K562 (cell line): Measurements from ENCODE around the gene UNC13A.

Experiments used
- CHD1 ChIP-seq: fragments of 200-600 bp; sonication (generic); IDR thresholded peaks from one replicate; pipeline ENCODE4 v1.6.1; 2012; ENCODE audit warnings: mild to moderate bottlenecking, moderate library complexity, low read length, inconsistent platforms
- CREB1 ChIP-seq, 2 experiments: sonication (generic) in 1 of 2; formaldehyde crosslinking in 1 of 2; IDR thresholded peaks; 2 replicates each; pipeline versions ENCODE4 v1.6.1 to v1.8.0; 2012 to 2022; ENCODE audit warnings: inconsistent platforms in 1 of 2, mild to moderate bottlenecking in 1 of 2, missing genetic modification reagents in 1 of 2, moderate library complexity in 1 of 2
- CTCF ChIP-seq, 3 experiments: IDR thresholded peaks in 2 of 3; conservative IDR thresholded peaks in 1 of 3; 2 replicates each; pipeline ENCODE4 v1.5.1; 2011 to 2012; ENCODE audit warnings: low read length in 3 of 3, mild to moderate bottlenecking in 3 of 3, control low read depth in 2 of 3, improper control_type of control experiment in 1 of 3, inconsistent platforms in 1 of 3, low read depth in 1 of 3, mixed read lengths in 1 of 3, moderate library complexity in 1 of 3; ENCODE audit not compliant: insufficient read depth in 2 of 3
- DMBX1 ChIP-seq: fragments of 250-450 bp; sonication (Bioruptor Pico); IDR thresholded peaks from 2 replicates; pipeline ENCODE4 v1.8.0; 2022; ENCODE audit warnings: inconsistent platforms, mild to moderate bottlenecking, moderate library complexity, borderline replicate concordance
- MYC ChIP-seq, 2 experiments: fragments of 250-450 bp in 1 of 2; sonication (Bioruptor Pico) in 1 of 2; IDR thresholded peaks; 2 replicates each; pipeline versions ENCODE4 v1.5.1 to v1.6.1; 2012 to 2021; ENCODE audit warnings: low read depth in 2 of 2, borderline replicate concordance in 1 of 2, improper control_type of control experiment in 1 of 2, low read length in 1 of 2, mild to moderate bottlenecking in 1 of 2, moderate library complexity in 1 of 2
- RAD21 ChIP-seq, 2 experiments: fragments of 250-450 bp in 1 of 2; fragments of 450-650 bp in 1 of 2; sonication (Bioruptor Pico) in 1 of 2; formaldehyde crosslinking in 1 of 2; IDR thresholded peaks in 1 of 2; conservative IDR thresholded peaks in 1 of 2; 2 replicates each; pipeline versions ENCODE4 v1.4.0 to v1.8.0; 2020 to 2022; ENCODE audit warnings: mild to moderate bottlenecking in 2 of 2, moderate library complexity in 1 of 2
- RNF2 ChIP-seq: sonication (generic); IDR thresholded peaks from 2 replicates; pipeline ENCODE4 v1.6.1; 2016
- ZNF143 ChIP-seq: sonication (generic); formaldehyde crosslinking; IDR thresholded peaks from 2 replicates; pipeline ENCODE4 v1.9.0; 2022; ENCODE audit warnings: mild to moderate bottlenecking, missing genetic modification reagents
- ZNF311 ChIP-seq: fragments of 250-450 bp; sonication (Bioruptor Pico); IDR thresholded peaks from 2 replicates; pipeline ENCODE4 v1.4.0; 2020; ENCODE audit warnings: mild to moderate bottlenecking, moderate library complexity
- ZNF41 ChIP-seq: fragments of 250-450 bp; sonication (Bioruptor Pico); conservative IDR thresholded peaks from 2 replicates; pipeline ENCODE4 v1.4.0; 2020; ENCODE audit warnings: mild to moderate bottlenecking
- ZNF586 ChIP-seq: fragments of 450-650 bp; formaldehyde crosslinking; conservative IDR thresholded peaks from 2 replicates; pipeline ENCODE4 v1.4.0; 2020; ENCODE audit warnings: mild to moderate bottlenecking, moderate library complexity
- ZNF655 ChIP-seq: fragments of 250-450 bp; sonication (Bioruptor Pico); IDR thresholded peaks from 2 replicates; pipeline ENCODE4 v1.5.0; 2021

DNA sequence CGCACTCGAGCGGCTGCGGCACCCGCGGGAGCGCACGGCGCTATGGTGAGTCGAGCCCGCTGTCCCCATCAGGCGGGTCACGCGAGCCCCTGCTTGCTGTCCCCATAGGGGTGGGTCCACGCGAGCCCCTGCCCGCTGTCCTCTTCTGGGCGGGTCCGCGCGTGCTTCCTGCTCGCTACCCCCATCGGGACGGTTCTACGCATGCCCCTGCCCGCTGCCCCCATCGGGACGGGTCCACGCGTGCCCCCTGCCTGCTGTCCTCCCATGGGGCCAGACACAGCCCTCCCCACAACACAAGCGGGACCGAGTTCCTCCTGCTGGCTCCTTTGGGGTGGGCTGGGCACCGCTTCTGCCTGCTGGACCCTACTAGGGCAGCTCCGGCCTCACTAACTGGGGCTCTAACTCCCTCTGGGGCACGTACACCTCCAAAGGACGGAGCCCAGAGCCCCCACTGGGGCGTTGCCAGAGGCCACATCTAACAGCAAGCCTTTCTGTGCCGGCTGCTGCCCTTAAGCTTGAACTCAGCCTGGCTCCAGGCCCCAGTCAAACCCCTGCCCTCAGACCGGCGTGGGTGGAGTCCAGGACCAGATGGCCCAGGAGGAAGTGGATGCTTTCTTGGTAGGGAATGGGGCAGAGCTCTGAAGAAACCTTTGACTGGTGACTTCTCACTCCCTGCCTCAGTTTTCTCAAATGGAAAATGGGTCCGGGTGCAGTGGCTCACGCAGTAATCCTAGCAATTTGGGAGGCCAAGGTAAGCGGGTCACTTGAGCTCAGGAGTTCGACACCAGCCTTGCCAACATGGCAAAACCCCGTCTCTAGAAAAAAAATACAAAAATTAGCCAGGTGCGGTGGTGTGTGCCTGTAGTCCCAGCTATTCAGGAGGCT, 132.0 kb downstream of the UNC13A start:
- TF ChIP-seq ZNF143 (CRISPR knock-in tag) (no peak), MYC (IDR thresholded peaks at IDR 0.05; ENCODE audit: low read depth, low read length) (no peak), MYC (CRISPR knock-in tag; IDR thresholded peaks at IDR 0.05; ENCODE audit: borderline replicate concordance, low read depth) (peak; percentile 43; the same call in 1 of the 2 replicates), RNF2 (no peak), CHD1 (peak; percentile 85), DMBX1 (CRISPR knock-in tag) (no peak), ZNF41 (no peak), ZNF655 (CRISPR knock-in tag) (no peak), CREB1 (IDR thresholded peaks at IDR 0.05) (no peak), CREB1 (CRISPR knock-in tag; IDR thresholded peaks at IDR 0.05) (no peak), CTCF (IDR thresholded peaks at IDR 0.05 in 2 of 3, conservative IDR thresholded peaks at IDR 0.05 in 1 of 3; ENCODE audit: insufficient read depth in 2 of 3, low read depth in 1 of 3, low read length in 3 of 3) (peak in 1 of 3 experiments; percentile 19; a peak in 1 of 6 replicates), ZNF586 (CRISPR knock-in tag) (no peak), ZNF311 (no peak), RAD21 (CRISPR knock-in tag; conservative IDR thresholded peaks at IDR 0.05 in 1 of 2, IDR thresholded peaks at IDR 0.05 in 1 of 2) (no peak)
